ENCODE data around the gene BCL11A.

Gene BCL11A

DNA sequence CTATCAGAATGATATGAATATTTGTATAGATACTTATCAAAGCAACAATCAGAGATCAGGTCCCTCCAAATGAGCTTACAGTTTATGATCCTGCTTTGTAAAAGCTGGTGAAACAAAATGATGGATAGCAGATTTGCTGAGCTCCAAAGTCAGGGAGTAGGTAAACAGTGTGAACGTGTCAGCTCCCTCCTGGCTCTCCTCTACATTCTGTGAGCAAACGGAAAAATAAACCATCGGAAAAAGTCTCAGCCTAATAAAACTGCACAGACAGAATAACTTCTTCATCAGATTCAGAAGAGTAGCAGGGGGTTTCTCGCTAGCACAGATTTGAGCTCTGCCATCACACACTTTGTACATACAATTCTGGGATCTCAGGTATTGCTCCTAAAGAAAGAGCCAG, 51.3 kb downstream of the BCL11A start:
- DNase-seq = no peak

DNA sequence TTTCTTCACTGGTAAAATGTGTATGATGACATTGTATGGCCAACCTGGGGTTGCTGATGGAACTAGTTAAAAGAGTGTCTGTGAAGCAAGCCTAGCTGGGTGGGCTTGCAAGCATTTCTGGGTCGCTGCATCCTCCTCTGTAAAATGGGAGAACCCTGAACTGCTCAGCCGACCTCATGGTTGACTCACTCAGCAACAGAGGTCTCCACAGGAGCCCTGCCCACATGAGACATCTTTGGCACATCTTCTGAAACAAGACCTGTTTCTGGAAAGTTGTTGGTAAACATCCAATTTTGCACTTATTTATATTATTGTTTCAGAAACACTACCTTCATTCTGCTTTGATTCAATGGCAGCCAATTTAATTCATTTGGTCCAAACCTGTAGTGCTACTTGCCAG, 52.6 kb downstream of the BCL11A start:
- DNase-seq = no peak

DNA sequence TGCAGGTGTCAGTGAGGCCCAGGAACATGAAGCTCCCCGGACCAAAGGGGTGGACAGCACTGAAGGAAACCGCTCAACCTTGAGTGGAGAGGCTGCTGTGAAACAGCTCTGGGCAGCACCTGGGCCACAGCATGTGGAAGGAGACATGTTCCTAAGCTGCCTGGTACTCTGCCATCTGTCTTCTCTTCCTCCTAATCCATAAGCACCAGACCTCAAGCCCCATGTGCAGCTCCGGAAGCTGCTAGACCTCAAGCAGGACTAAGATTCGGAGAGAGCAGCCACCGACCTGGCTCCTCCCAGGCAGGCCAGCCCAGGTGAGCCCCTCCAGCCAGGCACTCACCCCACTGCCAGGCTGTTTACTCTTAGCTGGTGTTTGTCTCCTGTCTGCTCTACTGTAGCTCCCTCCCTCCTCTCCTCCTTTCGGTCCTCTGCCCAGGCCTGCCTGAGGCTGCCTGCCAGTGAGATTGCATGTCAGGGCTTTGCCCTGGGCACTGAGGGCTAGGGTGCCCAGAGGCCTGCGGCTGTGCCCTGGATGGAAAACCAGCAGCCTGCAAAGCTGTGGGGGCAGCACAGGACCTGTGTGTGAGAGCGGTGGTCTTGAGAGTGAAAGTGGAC, 53.7 kb downstream of the BCL11A start:
- no peak for DNase-seq

DNA sequence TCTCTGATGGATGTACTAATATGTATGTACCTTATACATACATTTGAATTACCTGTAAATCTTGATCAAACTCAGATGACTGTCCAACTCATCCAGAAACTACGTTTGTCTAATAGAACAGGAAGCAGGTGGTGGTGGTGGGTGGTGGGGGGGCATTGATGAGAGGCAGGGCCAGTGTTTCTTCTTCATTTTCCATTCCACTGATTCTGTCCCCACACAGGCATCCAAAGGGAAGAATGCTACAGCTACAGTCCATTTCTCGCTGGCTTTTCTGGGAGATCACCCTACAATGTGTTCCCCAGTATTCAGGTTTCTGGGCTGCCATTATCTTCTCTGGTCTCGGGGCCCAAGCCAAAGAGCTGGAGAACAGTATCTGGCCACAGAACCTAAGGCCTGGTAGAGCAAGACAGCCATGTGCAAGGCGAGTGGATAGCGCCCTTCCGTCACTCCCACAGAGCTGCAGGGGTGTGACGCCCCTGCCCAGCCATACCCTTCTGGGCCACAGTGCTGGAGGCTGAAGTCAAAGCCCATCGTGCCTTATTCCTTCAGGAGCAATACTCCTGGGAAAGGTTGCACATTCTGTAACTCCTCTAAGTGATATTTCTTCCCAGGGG, 54.5 kb downstream of the BCL11A start:
- DNase-seq = no peak

- no peak for DNase-seq
Observed at GRCh38 chr2:60498127-60498815, 55.2 kb downstream of the BCL11A start.

DNA sequence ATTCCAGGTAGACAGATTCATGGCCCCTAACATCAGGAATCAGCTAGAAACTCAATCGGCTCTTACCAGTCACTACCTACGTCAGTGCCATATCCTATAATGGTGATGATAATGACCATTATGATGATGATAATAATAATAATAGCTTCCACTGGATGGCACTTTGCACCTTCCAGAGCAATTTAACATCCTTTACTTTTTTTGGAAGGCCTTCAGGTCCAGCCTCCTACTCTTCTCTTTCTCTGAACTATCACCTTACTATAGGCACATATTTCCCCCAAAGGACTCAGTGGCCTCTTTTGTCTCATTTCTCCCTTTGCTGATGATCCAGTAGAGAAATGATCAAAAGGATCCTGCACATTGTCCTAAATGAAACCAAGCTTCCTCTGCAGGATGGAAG, 56.0 kb downstream of the BCL11A start:
- DNase-seq = no peak

DNA sequence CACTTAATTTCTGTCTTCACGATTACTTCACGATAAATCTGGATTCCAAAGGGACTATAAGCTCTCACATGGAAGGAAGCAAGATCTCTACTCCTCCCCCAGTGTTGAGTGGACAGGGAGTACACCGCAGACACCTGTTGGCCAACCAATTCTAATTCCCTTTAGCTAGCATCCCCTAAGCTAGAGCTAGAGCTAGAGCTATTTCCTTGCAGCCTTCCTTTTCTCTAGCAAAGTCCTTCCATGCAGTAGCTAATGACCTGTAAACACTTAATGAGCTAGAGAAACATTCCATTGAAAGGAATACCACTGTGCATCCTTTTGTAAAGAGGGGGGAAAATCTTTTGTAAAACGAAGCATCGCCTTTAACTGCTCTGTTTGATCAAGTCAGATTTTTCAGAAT, 56.5 kb downstream of the BCL11A start:
- DNase-seq = no peak

DNA sequence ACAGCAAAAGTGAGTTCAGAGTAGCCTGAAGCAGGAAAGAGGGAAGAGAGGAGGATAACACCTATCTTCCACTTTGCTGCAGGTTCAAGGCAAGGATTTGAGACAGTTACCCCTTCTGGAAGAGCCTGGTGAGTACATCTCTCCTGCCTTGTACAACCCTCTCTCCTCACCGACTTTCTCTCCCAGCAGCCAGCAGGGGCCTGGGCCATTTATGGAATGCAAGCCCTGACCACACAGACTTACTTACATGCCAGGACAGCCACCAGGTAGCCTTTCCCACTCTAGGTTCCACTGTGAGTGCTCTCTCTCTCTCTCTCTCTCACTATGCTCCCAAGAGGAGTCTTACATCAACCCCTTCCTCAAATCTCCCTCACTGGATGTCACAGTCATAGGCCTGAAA, 57.0 kb downstream of the BCL11A start:
- no peak for DNase-seq

DNA sequence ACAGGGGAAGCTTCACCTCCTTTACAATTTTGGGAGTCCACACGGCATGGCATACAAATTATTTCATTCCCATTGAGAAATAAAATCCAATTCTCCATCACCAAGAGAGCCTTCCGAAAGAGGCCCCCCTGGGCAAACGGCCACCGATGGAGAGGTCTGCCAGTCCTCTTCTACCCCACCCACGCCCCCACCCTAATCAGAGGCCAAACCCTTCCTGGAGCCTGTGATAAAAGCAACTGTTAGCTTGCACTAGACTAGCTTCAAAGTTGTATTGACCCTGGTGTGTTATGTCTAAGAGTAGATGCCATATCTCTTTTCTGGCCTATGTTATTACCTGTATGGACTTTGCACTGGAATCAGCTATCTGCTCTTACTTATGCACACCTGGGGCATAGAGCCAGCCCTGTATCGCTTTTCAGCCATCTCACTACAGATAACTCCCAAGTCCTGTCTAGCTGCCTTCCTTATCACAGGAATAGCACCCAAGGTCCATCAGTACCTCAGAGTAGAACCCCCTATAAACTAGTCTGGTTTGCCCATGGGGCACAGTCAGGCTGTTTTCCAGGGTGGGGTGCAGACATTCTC, 58.3 kb downstream of the BCL11A start:
- DNase-seq = no peak

- DNase-seq = no peak
Observed at GRCh38 chr2:60493804-60494387, 59.6 kb downstream of the BCL11A start.

GRCh38 chr2:60492548-60492947, 60.9 kb downstream of the BCL11A start:
- no peak for DNase-seq

DNA sequence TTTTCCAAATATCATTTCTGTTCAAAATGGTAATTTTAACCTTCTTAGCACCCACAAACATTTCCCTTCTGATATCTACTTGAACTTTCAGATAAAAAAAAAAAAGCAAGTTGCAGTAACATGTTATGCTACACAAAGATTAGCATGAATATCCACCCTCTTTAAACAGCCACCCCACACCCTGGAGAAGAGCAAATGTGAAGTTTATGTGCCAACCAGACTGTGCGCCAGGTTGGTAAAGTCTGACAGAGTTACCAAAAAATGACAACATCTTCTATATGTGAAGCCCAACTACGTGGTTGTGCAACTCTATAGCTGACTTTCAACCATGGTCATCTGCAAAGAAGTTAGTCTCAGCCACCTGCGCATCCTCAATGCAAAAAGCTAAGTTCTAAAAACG, 62.6 kb downstream of the BCL11A start:
- no peak for DNase-seq

- no peak for DNase-seq
Observed at GRCh38 chr2:60490441-60490840, 63.0 kb downstream of the BCL11A start.

- no peak for DNase-seq
Observed at GRCh38 chr2:60489289-60489688, 64.2 kb downstream of the BCL11A start.

DNA sequence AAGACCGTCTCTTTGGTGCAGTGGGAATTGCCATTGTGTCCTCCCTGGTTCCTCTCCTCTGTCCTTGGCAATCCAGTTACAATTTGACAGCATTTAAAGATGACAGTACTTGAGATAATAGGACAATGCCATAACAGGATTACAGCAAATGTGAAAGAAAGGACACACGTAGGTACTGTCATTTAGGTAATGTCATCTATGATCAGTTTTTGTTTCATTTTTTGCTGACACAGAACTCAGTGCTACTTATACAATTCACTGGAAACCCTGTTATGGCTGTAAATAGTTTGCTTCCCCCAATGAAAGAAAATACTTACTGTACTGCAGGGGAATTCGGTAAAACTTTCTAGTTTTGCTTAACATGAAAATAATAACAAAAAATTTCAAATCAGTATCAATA, 65.2 kb downstream of the BCL11A start:
- DNase-seq = no peak

DNA sequence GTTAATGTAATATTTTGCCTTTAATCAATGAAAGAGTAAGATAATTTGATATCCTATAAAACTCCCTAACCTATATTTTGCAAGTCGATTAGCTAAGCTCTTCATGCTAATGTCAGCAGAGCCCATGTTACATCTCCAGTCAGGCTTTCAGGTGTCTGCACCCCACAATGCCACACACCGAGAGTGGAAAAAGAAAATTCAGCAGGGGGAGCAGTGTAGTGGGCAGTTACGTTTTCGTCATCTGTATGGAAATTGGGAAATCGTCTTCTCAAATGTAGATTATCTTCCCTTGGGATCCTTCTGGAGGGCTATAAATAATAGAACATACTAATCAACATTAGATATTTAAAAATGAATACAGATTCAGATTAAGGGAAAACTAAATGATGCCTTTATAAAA, 66.3 kb downstream of the BCL11A start:
- DNase-seq = no peak

GRCh38 chr2:60486551-60486950, 66.9 kb downstream of the BCL11A start:
- DNase-seq = no peak

- no peak for DNase-seq
Observed at GRCh38 chr2:60486067-60486466, 67.4 kb downstream of the BCL11A start.

DNA sequence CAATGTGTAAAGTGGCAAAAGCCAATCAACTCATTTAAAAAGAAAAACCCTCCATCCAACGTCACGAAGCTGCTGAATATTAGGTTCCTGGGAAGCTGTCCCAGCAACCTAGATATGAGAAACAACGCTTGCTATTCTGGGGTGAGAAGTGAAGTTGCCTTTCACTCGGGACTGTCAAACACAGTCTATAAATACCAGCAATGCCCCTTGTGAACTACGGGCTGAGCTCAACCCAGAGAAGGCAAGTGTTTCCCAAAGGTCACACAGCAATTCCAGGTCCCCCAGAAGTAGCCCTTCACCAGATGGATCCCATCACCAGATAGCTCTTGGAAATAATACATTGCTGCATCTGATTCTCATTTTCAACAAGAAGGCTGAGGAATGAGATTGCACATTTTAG, 67.9 kb downstream of the BCL11A start:
- no peak for DNase-seq

DNA sequence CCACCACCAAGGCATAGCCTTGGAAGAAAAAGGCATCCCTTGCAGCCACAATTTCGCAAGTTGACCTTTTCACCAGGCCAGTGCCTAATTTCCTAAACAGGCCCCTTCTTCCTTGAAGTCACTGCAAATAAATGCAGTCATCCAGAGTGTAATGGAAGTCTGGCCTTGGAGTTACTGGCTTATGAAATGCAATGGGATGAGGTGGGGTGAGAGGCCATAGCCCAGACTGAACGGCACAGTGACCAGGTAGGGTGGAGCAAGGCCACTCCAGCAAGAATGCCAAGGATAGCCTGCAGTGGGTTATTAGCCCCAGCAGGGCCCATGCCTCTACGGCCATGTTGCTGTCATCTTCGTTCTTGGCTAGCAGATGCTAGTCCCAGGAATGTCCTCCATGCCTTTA, 68.4 kb downstream of the BCL11A start:
- DNase-seq = no peak

DNA sequence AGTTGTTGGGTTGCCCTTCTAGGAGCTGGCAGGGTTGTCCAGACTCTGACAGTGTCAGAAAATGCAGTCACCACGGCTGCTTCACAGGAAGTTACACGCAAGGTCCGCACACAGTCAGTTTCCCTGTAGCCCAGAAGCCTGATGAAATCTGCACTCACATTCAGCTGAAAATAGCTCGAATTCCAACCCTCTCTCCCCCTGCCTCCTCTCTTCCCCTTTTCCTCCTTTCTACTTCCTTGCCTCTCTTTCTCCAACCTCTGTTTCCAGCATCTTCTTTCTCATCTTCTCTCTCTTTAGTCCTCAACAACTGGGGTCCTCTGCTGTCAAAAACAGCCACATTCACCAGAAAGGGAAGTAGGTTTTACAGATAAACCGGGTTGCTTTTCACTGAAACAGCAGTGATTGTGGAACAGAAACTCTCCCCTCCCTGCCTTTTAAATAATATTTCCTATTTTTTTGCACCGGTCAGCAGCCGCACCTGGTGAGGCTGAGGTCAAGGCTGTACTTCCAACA, 69.3 kb downstream of the BCL11A start:
- DNase-seq = no peak

DNA sequence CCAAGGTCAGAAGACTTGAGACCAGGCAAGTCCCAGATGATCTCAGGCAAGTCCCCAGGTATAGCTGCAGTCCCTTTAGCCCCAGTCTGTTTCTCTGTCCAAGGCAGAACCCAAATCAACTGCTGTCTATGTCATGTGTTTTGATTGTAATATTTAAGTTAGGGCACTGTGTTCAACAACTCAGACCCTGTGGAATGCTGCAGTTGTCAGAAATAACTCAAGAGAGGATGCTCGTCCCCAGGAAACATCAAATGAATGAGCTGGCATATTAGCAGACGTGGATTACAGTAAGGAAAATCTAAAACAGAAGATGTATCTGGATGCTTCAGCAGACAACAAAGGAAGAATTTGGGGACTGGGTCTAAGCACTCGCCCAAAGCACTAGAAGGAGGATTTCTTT, 70.1 kb downstream of the BCL11A start:
- no peak for DNase-seq

DNA sequence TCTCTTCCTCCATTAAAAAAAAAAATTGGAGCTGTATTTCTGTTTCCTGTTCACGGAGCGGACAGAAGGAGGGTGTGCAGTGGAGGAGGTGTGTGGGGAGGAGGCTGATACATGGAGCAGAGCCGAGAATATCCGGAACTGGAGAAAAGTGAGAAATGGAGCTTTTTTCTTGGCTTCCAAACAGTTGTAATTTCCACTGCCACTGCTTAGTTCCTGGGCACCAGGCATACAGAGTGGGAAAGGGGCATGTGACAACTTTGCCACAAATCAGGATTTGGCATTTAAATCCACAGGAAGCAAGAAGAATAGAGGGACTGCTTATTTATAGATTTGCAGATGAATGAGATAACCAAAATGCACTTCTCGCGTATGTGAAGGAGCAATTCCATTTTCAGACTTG, 71.2 kb downstream of the BCL11A start:
- no peak for DNase-seq

DNA sequence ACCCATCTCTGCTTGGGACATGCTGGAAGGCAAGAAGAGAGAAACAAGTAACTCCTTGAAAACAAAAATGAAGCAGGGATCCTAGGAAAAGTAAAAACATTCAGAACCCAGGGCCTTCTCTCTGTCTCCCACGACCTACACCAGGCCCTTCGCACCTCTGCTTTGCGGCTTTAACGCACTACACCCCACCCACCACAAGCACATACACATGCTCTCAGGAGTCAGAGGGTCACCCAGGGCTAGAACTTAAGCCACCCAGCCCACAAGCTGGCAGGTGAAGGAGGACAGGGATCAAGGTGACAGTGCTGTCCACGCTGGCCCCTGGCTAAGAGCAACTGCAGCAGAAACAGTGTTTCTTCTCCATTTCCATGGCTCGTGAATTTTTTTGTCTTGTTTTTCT, 72.2 kb downstream of the BCL11A start:
- DNase-seq = no peak
